Chondrocyte (in vitro differentiated cells): ENCODE measurements around the gene SLC35A5. TPM values are rescaled to one million over a fixed set of nuclear protein-coding genes. Genes with fewer than 3 reads are reported as not detected.
A peak's percentile ranks its signal among the peaks of the same experiment; 100 is the strongest.

ENCODE experiments used
- DNase-seq: peaks from one replicate; pipeline ENCODE4 v3.0.0; 2021; ENCODE audit warnings: mixed read lengths, low spot score
- H3K27ac Mint-ChIP-seq: one replicate; pipeline ENCODE4 v1.8.0; 2021; ENCODE audit warnings: mild to moderate bottlenecking, moderate library complexity, mixed read lengths; ENCODE audit not compliant: unreplicated experiment
- H3K27me3 Mint-ChIP-seq: 2 replicates; pipeline ENCODE4 v1.8.0; 2021; ENCODE audit warnings: low read depth, mixed read lengths
- H3K36me3 Mint-ChIP-seq: 2 replicates; pipeline ENCODE4 v1.8.0; 2021; ENCODE audit warnings: low read depth, mixed read lengths
- H3K4me1 Mint-ChIP-seq: 2 replicates; pipeline ENCODE4 v1.8.0; 2021; ENCODE audit warnings: low read depth, mild to moderate bottlenecking, mixed read lengths
- H3K4me3 Mint-ChIP-seq: one replicate; pipeline ENCODE4 v1.8.0; 2021; ENCODE audit warnings: mild to moderate bottlenecking, moderate library complexity, mixed read lengths; ENCODE audit not compliant: unreplicated experiment
- H3K9me3 Mint-ChIP-seq: 2 replicates; pipeline ENCODE4 v1.8.0; 2021; ENCODE audit warnings: low read depth, mixed read lengths
- CTCF ChIP-seq: fragments of 200-600 bp; sonication (generic); IDR thresholded peaks from 2 replicates; pipeline ENCODE4 v1.5.0; 2021; ENCODE audit warnings: antibody characterized with exemption, mild to moderate bottlenecking, moderate library complexity
- total RNA-seq: library from RNA; stranded (reverse); gene quantifications from 3 replicates; pipeline ENCODE4 v1.2.1, GENCODE V29; 2021

The SLC35A5 gene
- total RNA-seq, 1 donor from 2014 or later: 46.4 TPM

DNA sequence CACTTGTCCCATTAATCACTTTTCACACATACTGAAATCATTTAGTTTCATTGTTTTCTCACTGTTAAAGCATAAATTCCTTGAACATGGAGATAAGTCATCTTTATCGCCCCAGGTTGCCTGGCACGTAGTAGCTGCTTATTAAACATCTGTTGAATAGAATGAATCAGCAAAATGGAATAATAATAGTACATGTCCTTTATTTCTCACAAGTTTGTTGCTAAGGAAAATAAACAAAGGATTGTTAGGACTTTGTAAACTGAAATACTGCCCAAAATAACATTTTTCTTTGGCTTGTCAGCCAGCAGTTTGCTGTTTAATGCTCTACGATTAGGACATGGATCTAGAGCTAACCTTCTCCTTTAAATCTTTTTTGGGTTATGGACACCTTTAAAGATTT, 17.9 kb downstream of the SLC35A5 start:
- Mint-ChIP-seq H3K27ac (peak overlapping the region; percentile 6), H3K4me1 (peaks cover 5% of the 10 kb centered on the region), H3K9me3 (no peaks in the 10 kb centered on the region), H3K4me3 (no peak overlapping the region), H3K27me3 (no peaks in the 10 kb centered on the region), H3K36me3 (peaks cover 7% of the 10 kb centered on the region)
- DNase-seq: no peak
- no peak for TF ChIP-seq CTCF

DNA sequence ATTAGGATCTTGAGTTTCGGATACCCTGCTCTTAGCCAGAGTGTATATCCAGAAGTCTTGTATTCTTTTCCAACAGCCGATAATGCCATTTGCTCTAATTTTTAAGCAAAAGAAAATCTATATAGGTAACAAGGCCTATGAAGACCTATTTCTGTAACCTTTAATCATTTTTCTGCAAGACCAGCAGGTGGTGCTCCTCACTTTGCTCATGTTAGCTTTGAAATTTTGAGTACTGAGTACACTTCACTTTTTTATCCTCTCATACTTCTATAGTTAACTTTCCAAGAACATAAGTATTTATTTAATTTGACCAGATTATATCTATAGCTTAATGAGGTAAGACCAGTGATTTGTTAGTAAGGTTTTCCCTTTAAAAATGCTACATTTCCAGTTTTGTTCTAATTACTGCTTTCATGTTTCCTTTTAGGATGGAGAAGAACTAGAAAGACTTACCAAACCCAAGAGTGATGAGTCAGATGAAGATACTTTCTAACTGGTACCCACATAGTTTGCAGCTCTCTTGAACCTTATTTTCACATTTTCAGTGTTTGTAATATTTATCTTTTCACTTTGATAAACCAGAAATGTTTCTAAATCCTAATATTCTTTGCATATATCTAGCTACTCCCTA, 20.5 kb downstream of the SLC35A5 start:
- Mint-ChIP-seq H3K4me1 (peaks cover 14% of the 10 kb centered on the region), H3K27me3 (no peaks in the 10 kb centered on the region), H3K27ac (no peak overlapping the region), H3K9me3 (no peaks in the 10 kb centered on the region), H3K36me3 (peaks cover 6% of the 10 kb centered on the region), H3K4me3 (no peak overlapping the region)
- DNase-seq: no peak
- TF ChIP-seq CTCF: peak; percentile 86

GRCh38 chr3:112583105-112583504, 21.3 kb downstream of the SLC35A5 start:
- H3K27ac Mint-ChIP-seq: no peak overlapping the region
- no peak overlapping the region for H3K4me3 Mint-ChIP-seq
- H3K27me3 Mint-ChIP-seq: no peaks in the 10 kb centered on the region
- no peak for TF ChIP-seq CTCF
- DNase-seq: no peak
- no peaks in the 10 kb centered on the region for H3K9me3 Mint-ChIP-seq
- H3K36me3 Mint-ChIP-seq: peaks cover 8% of the 10 kb centered on the region
- peaks cover 14% of the 10 kb centered on the region for H3K4me1 Mint-ChIP-seq

GRCh38 chr3:112585782-112586181, 23.9 kb downstream of the SLC35A5 start:
- Mint-ChIP-seq H3K4me1 (peaks cover 14% of the 10 kb centered on the region), H3K9me3 (no peaks in the 10 kb centered on the region), H3K36me3 (peaks cover 7% of the 10 kb centered on the region), H3K27ac (peak overlapping the region; percentile 59), H3K27me3 (no peaks in the 10 kb centered on the region), H3K4me3 (no peak overlapping the region)
- DNase-seq: no peak
- no peak for TF ChIP-seq CTCF

GRCh38 chr3:112587336-112587735, 25.5 kb downstream of the SLC35A5 start:
- TF ChIP-seq CTCF: no peak
- no peak overlapping the region for H3K27ac Mint-ChIP-seq
- no peaks in the 10 kb centered on the region for H3K27me3 Mint-ChIP-seq
- H3K4me3 Mint-ChIP-seq: no peak overlapping the region
- no peak for DNase-seq
- peaks cover 10% of the 10 kb centered on the region for H3K4me1 Mint-ChIP-seq
- H3K36me3 Mint-ChIP-seq: peaks cover 8% of the 10 kb centered on the region
- no peaks in the 10 kb centered on the region for H3K9me3 Mint-ChIP-seq
